Measurements from ENCODE around the gene MAGEA11.
"Not testable (repeated sequence)": the region's sequence is repeated elsewhere in the genome, so short reads cannot be mapped to it uniquely, and the experiment has no call there.

The MAGEA11 gene

DNA sequence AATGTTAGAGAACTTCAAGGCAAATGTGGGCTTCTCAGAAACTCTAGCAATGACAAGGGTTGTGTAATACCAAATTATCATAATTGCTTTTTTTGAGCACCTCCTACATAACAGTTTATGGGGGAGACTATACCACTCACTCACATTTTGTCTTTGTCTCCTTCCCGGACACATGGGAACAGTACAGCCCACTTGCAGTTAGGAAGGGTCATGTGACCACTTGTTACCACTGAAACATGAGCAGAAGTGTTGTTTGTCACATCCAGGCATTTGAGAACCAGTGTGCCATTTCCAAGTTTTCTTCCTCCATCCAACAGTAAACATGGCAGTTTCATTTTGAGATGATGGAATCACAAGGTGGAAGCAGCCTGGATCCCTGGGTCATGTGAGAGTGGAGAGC is 6.9 kb downstream of the MAGEA11 start:
- DNase-seq = no peak

DNA sequence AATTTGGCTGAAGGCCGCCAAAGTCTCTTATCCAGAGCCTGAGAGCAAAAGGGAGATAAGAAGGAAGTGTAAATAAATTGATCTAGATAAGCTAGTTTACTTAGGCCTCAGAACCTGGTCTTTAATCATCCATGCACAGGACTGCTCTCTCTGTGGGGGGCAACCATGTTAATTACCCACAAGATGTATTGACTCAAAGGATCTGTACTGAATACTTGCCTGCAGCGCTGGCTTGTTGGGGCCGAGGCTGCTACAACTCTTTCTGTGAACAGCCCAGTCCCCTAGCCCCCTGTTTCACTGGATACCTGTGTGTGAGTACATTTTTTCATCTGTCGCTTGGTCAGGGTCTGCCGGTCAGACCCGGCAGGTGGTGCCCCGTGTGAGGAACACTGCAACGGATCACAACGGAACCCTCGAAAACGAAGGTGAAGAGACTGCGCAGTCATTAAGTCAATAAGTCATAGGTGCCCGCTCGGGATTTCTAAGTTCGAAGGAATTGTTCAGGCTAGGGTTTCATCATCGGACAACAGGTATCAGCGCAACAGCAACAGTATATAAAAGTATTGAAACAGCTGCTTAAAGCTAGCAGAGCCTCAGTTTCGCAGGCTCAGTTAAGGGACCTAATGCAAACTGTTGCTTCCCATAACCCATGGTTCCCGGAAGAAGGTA is 8.3 kb downstream of the MAGEA11 start:
- no peak for DNase-seq

DNA sequence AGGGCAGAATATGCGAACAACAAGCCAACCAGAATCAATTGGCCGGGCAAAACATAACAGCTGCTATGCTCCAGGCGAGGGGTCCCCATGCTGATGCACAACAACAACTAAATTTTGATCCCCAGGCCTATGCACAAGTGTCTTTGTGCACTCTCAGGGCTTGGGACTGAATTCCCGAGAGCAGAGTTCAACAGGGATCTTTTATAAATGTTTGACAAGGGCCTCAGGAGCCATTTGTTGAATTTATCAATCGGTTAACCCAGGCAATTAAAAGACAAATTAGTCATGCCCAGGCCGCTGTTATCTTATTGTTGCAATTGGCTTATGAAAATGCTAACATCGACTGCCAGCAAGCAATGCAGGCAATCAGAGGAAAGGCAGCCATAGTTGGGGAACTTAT is 9.4 kb downstream of the MAGEA11 start:
- DNase-seq = not testable (repeated sequence)

DNA sequence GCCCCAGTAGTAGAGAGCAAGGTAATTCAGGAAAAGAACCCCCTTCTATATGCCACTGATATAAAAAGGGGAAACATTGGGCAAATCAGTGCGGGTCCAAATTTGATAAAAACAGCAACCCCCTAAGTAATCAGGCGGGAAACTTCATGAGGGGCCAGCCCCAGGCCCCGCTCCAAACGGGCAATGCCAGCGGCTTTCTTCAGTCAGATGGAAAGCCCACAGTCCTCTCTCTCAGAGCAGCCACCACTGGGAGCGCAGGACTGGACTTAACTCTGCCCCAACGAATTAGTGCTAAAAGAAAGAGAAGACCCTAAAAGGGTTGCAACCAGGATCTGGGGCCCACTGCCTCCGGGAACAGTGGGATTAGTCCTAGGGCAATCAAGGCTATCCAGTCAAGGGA is 9.9 kb downstream of the MAGEA11 start:
- DNase-seq = no peak

DNA sequence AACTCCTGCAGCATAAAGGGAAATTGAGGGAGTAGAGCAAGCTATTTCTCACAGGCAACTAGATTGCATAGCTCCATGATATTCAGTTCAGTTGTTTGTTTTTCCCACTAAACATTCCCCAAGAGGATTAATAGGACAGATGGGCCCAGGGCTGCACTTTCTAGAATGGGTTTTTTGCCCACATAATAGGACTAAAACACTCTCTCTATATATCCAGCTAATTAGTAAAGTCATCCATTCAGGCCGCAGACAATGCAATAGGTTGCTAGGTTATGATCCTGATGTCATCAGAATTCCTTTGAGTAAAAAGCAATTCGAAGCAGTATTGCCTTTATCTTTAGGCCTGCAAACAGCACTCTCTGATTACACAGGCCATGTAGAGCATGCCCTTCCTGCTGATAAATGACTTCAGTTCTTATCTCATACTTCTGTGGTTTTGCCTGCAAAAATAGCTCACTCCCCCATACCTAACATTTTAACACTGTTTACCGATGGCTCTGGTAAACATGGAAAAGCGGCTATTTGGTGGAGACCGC is 11.8 kb downstream of the MAGEA11 start:
- DNase-seq = not testable (repeated sequence)

DNA sequence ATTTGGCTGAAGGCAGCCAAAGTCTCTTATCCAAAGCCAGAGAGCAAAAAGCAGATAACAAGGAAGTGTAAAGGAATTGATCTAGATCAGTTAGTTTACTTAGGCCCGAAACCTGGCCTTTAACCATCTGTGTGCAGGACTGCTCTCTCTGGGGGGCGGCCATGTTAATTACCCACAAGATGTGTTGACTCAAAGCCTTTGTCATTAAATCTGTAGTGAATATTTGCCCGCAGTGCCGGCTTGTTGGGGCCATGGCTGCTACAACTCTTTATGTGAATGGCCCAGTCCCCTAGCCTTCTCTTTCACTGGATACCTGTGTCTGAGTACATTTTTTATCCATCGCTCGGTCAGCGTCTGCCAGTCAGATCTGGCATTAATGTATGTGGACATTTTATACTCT is 15.4 kb downstream of the MAGEA11 start:
- not testable (repeated sequence) for DNase-seq

DNA sequence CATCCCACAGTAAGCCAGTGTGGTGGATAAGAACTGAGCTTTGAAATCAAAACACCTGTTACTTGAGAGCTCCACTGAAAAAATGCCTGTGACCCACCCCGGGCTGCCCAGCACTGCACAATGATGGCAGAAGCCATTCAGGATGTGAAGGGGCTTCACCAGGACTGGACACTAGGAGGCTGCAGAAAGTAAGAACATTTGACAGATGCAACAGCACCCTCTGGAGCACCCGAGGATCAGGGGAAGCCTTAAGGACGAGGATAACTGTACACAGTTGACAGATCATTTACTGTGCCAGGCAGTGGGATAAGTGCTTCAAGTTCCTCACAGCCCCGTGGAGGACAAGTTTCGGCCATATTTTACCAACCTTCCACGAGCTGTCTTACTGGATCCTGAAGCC is 30.4 kb downstream of the MAGEA11 start:
- not testable (repeated sequence) for DNase-seq

DNA sequence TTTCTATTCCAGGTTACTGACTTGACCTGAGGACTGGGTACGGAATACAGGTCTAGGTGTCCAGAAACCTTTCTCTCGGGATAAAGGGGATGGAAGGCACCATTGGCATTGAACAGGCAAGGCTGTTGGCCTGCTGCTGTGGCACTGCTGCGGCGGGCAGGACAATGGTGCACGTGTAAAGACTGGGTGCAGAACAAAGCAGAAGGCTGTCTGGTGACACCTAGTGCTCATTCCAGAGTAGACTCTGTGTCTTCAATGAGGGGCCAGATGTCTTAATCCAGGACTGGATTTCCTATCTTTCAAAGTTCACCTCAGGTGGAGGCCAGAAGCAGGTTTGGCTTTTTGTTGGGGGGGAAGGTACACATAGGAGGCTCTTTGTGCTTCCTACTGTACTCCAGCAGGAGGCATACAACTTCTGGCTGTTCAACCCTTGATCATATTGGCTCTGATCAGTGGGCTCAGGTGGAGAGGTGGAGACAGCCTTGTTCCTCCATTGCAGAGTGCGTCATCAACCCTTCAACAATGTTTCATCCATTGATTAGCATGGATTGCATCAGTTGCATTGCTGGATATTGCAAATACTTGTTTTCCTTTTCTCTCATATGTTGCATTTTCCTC is 34.6 kb downstream of the MAGEA11 start:
- DNase-seq = not testable (repeated sequence)

DNA sequence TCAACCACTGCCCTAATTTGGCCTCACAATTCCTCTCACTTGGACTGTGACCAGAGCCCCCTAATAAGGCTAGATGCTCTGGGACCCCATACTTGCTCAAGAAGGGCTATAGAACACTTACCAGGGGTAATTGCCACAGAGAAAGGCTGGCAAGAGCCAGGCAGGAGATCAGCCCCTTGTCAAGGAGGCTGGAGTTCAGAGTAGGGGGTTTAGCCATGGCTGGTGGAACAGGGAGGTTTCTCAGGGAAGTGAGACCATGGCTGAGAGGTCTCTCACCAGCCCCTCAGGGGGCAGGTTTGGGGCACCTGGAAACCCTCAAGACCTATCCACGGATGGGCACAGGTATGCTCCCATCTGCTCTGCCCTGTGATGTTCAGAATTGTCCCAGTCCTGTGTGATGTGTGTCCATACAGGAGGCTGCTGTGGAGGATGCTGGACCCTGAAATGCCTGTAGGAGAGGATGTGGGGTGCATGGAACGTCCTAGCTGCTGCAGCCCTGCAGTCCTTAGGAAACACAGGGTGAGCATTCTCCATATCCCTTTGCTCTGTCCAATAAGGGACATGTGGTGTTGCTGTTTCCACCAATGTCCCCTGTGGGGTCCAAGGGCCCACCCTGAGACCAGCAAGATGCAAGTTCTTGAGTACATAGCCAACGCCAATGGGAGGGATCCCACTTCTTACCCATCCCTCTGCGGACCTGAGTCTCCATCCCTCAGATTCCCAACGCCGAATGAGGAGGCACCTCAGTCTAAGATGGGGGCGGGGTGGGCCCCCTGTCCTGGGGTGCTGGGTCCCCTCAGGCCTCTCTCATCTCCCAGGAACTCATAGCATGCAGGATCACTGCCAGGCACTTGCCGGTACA is 45.6 kb downstream of the MAGEA11 start:
- no peak for DNase-seq

DNA sequence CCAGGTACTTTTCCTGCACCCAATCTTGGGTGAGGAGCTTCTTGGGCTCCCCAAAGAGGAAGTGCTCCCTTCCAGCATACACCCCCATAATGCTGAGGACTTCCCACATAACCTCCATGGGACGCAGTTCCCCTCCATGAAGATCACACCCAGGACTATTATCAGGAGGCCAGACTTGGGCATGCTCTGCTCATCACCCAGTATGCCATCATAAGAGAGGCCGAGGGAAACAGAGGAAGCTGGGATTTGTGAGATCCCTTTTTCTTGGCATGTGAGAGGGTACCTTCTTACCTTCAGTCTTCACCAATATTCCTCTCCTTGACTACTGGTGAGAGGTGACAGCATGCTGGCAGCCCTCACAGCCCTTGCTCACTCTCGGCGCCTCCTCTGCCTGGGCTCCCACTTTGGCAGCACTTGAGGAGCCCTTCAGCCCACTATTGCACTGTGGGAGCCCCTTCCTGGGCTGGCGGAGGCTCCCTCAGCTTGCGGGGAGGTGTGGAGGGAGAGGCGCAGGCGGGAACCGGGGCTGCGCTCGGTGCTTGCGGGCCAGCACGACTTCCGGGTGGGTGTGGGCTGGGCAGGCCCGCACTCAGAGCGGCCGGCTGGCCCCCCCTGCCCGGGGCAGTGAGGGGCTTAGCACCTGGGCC is 46.3 kb downstream of the MAGEA11 start:
- DNase-seq = no peak

DNA sequence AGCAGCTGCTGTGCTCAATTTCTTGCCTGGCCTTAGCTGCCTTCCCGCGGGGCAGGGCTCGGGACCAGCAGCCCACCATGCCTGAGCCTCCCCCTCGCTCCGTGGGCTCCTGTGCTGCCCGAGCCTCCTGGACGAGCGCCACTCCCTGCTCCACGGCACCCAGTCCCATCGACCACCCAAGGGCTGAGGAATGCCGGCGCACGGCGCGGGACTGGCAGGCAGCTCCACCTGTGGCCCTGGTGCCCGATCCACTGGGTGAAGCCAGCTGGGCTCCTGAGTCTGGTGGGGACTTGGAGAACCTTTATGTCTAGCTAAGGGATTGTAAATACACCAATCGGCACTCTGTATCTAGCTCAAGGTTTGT is 46.8 kb downstream of the MAGEA11 start:
- DNase-seq = not testable (repeated sequence)

DNA sequence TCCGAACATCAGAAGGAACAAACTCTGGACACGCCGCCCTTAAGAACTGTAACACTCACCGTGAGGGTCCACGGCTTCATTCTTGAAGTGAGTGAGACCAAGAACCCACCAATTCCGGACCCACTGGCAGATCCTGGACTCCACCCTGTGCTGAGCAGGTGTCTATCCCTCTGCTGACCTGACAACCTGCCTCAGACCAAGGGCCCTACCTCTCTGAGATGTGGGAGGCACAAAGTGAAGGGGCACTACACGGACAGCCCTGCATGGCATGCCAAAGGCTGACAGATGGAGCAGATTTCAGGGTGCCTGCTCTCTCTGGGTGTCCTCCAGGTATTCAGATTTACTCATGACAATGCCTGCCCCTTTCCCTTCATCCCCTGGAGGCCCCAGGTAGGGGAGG is 48.0 kb downstream of the MAGEA11 start:
- DNase-seq = no peak

DNA sequence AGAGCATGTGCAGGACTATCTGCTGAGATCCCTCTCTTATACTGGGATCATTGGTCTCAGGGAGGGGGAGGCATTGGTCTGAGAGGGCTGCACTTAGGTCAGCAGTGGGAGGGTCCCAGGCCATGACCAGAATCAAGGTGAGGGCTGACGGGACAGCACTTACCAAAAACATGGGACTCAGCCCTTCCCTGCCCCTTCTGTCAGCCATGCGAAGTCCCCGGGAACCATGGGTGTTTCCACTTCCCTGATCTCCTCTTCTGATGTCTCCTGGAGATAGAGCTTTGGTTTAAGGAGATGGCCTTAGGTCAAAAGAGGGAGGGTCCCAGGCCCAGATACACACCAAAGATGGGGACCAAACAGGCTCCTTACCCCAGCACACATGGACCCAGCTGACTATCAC is 49.1 kb downstream of the MAGEA11 start:
- DNase-seq = no peak

DNA sequence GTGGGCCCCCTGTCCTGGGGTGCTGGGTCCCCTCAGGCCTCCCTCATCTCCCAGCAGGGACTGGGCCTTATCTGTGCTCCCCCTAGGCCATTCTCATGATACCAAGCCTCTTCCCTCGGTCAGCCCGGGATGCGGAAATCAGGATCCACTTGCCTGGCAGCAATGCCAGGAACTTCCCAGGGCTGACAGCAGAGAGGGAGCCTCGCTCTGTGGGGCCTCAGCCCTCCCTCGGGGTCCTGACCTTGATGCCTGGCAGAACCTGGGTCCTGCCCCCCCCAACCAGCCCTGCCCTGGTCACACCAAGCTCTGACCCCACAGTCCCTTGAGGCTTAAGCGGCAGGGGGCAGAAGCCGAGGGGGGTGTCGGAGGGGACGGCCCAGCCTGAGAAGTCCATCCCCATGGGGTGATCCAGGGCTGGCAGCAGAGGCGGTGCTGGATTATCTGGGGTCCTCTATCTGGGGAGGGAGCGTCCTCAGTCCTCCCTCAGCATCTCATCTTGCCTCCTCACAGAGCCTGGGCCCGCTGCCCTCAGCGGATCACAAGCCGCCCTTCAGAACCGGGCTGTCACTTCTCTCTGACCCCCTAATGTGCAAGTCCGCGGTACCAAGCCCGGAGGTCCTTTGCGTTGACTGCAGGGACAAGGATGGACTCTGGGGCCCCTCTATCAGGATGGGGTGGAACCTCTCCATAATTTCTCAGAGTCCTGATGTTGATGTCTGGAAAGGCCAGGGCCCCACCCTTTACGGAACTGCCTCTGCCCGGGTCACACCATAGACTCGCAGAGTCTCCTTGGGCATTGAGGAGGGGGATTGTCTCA is 50.2 kb downstream of the MAGEA11 start:
- DNase-seq = not testable (repeated sequence)

DNA sequence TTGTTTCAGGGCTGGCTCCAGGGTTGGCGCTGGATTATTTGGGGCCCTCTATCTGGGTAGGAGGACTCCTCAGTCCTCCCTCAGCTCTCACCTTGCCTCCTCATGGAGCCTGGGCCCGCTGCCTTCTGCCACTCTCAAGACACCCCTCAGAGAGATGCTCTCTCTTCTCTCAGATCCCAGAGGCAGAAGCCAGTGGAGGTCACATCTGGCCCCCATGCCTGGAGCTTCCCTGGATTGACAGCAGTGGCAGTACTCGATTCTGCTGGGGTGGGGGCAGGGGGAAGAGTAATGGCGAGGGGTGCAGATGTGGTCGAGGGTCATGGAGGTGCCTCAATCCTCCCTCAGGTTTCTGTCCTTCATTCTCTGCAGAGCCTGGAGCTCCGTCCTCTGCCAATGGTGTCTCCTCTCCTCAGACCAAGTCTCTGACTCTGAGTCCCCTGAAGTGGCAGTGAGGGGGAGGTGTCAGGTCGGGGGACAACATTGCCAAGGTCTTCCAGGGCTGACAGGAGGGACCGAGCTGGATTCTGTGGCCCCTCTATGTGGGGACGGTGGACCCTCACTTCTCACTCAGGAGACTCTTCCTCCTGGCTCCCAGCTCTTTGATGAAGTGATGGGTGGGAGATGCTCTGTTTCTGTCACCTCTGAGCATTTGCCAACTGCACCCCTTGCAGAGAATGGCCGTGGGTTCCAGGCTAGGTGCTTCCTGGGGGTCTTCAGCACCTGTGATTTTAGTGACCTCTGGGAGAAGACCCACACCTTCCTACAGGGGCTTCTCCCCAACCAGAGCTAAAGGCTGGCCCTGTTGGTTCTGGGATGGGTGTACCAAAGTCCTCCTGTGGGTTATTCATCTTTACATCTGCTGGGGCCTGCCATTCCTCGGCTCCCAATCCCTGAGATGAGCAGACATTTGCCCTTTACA is 51.1 kb downstream of the MAGEA11 start:
- no peak for DNase-seq

All from hematopoietic multipotent progenitor cell treated with erythropoietin and hydrocortisone succinate and interleukin-3 and kit ligand, for 8 days (in vitro differentiated cells).